SKM-1 treated with dmso at 0.1 percent for 144 hours (cell line): ENCODE data around the gene C11orf16.
A peak's percentile ranks its signal among the peaks of the same experiment; 100 is the strongest.
"Not testable (repeated sequence)": the region's sequence is repeated elsewhere in the genome, so short reads cannot be mapped to it uniquely, and the experiment has no call there.

Experiments
- DNase-seq: peaks from one replicate; lab custom pipeline; 2025; ENCODE audit not compliant: unreplicated experiment; lab: John Stamatoyannopoulos, UW

The C11orf16 gene

DNA sequence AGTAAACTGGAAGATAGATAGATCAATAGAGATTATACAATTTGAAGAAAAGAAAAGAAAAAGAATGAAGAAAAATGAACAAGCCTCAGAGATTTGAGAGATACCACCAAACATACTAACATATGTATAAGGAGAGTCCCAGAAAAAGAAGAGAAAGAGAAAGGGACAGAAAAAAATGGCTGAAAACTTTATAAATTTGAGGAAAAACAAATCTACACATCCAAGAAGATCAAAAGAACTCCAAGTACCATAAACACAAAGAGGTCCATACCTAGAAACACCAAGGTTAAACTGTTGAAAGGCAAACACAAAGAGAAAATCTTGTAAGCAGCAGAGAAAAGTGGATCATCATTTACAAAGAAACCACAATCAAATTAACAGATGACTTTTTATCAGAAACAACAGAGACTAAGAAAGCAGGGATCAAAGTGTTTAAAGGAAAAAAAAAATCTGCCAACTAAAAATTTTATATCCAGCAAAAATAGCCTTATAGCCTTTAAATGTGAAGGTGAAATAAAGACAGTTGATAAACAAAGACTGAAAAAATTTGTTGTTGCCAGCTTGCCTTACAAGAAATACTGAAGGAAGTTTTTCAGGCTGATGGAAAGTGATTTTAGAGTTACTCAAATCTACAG, 33.5 kb downstream of the C11orf16 start:
- DNase-seq, result no peak

- not testable (repeated sequence) for DNase-seq
Measured at GRCh38 chr11:8891185-8891584, 41.6 kb downstream of the C11orf16 start.

- DNase-seq, result no peak
Measured at GRCh38 chr11:8886322-8886721, 46.4 kb downstream of the C11orf16 start.

GRCh38 chr11:8881585-8881984, 51.2 kb downstream of the C11orf16 start:
- DNase-seq, result peak; percentile 14

DNA sequence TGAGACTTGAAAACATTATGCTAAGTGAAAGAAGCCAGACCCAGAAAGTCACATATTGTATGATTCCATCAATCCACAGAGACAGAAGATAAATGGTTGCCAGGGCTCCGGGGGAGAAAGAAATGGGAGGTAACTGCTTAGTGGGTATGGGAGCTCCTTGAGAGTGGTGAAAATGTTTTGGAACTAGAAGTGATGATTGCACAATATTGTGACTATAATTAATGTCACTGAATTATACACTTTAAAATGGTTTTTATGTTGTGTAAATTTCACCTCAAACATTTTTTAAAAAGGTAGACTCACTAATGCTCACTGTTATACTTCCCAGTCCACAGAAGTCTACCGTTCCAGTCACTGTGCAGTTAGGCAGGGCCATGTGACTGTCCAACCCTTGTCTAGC, 54.0 kb downstream of the C11orf16 start:
- no peak for DNase-seq

- DNase-seq, result peak; percentile 28
Measured at GRCh38 chr11:8873741-8874405, 58.9 kb downstream of the C11orf16 start.

- DNase-seq, result no peak
Measured at GRCh38 chr11:8871962-8872361, 60.8 kb downstream of the C11orf16 start.

- no peak for DNase-seq
Measured at GRCh38 chr11:8871171-8871775, 61.5 kb downstream of the C11orf16 start.

- no peak for DNase-seq
Measured at GRCh38 chr11:8870411-8871170, 62.2 kb downstream of the C11orf16 start.
